Activated gamma-delta T cell treated with anti-CD3 and anti-CD28 coated beads, Interleukin-2, amount 50 U/mL, for 16 hours (primary cell): ENCODE results near the gene VSX1.
A peak's percentile ranks its signal among the peaks of the same experiment; 100 is the strongest.

ENCODE experiments used
- DNase-seq: peaks from one replicate; pipeline ENCODE4 v3.0.0-alpha.2; 2020; ENCODE audit warnings: low read depth

The VSX1 gene

DNA sequence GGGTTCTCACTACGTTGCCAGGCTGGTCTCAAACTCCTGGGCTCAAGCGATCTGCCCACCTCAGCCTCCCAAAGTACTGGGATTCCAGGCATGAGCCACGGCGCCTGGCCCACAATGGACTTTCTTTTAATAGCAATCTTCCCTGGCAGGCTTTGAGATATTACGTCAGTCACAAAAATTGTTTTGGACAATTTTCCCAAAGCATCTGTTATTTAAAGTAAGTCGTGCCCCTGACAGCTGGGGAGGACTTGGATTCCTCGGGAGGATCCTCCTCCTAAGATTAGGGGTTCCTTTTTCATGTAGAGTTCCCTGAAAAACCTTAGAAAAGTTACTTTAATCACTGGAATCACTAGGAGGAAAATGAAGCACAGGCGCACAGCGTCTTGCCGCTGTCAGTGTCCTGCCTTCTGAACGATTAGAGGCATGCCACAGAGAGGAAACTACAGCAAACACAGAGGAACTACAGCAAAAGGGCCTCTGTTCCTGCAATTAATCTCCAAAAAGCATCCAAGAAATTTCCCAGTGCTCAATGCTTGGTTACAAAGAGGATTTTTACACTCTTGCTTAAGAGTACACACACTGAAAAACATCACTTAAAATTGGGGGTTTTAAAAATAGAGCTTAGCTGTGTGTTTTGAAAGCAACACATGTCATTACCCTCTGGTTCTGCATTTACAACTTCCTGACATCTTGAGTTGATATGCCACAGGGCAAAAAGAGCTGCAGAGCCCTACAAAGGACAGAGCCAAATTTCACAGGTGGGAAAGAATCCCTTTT, 28.5 kb downstream of the VSX1 start:
- no peak for DNase-seq

DNA sequence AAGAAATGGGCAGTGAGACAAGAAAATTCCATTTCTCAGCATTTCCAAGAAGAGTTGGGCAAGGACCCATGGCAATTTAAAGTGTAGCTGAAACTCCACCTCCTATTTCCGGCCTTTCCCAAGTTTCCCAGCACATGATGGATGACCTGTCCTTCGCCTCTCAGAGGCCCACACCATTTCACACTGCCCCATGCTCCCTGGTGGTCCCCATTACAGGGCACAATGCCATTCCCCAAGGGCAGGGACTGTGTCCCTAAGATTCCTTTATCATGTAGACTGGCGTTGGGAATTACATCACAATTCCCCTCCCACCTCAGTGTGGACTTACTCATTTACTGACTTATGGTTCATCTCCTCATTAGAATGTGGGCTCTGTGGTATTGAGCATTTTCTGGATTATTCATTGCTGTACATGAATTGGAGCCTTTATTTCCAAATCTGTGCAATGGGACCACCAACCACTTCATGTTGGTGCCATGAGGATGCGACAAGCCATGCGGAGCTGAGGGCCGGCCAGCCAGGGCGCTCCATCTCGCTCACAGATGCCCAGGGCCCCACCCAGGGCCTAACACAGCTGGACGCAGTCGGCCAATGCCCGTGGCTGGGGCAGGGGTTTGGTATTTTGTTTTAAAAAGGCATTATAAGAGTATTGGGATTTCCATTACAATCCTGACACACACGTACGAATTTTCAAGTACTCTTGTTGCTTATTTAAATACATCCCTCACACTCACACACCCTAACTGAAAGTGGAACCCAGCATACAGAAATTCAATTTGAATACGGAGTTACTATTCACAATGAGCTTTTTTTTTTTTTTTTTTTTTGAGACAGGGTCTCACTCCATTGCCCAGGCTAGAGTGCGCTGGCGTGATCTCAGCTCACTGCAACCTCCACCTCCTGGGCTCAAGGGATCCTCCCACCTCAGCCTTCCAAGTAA, 29.4 kb downstream of the VSX1 start:
- DNase-seq: no peak

DNA sequence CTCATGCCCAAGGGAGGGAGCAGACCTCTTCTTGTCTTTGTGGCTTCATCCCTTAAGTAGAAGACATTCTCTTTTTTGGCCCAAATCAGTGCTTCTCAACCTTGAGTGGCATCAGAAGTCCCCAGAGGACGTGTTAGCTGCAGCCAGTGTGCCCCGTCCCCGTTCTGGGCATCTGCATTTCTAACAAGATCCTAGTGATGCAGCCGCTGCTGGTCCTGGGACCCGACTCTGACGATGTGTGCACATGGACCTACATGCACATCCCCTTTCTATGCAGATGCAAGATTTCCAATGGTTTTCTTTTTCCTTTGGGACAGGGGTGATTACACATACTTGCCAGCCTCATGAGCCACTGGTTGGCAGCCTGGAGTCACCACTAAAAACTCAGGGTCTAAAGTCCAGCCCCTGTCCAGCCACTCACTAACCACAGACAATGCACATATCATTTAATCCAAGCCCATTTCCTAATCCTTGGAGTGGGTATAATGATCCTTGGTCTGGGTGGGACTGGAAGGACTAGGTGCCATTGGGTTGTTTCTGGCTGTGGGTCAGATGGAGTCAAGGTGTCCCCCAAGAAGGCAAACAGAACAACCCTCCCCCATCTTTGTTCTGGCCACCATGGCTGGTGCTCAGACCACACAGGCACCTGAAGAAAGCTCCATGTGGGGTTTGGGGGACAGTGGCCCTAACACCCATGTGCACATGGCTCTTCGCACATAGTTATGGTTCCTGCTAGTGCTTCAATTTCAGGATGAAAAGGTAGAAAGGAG, 30.4 kb downstream of the VSX1 start:
- no peak for DNase-seq

GRCh38 chr20:25050501-25051350, 31.2 kb downstream of the VSX1 start:
- no peak for DNase-seq

GRCh38 chr20:25050082-25050481, 31.9 kb downstream of the VSX1 start:
- no peak for DNase-seq

DNA sequence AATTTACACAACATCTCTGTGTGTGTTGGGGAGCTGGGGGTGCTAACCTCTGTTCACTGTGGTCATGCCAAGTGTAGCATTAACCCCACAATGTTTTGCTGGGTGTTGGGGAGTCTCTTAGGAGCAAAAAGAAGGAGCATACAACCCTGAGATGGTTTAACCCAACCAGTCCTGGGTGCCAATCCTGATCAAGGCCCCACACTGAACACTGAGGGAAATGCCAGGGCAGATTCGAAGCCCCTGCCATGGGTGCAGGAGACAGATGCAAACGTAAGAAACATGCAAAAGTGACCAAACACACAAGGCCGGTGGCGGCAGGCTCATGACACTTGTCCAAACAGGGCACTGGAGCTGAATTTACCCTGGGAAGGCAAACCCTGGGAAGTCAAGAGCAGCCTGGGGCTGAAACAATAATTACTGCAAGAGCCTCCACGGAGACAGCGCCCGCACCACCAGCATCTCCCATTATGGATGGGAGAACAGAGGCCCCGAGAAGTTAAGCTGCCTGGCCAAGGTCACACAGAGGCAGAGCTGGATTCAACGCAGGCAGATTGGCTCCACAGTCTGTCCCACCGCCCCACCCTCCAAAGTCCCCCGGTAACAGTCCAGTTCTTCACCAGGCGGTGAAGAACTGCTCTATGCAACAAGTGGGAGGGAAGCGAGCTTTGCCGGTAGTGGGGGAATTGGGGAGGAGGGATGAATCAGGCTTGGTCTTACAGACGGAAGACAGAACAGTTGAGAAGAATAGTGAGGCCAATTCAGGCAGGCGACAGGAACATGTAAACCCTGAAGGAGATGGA, 32.5 kb downstream of the VSX1 start:
- no peak for DNase-seq

DNA sequence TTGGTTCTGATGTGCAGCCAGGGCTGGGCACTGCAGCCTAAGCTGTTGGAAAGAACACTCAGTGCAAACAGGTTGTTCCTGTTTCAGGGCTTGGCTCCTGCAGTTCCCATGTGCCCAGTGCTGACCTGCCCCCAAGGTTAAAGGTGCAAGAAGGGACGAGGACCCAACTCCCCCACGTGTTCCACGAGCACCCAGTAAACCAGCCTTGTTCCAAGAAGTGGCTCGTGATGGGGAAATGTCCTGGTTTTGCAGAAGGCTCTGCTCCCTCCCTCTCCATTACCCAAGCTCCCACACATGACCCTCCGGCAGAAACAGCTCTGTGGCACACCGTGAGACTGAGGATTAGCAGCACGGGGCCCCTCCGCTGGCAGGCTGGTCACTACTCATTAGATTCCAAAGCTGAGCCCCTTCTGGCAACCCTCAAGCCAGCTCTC, 33.4 kb downstream of the VSX1 start:
- no peak for DNase-seq

DNA sequence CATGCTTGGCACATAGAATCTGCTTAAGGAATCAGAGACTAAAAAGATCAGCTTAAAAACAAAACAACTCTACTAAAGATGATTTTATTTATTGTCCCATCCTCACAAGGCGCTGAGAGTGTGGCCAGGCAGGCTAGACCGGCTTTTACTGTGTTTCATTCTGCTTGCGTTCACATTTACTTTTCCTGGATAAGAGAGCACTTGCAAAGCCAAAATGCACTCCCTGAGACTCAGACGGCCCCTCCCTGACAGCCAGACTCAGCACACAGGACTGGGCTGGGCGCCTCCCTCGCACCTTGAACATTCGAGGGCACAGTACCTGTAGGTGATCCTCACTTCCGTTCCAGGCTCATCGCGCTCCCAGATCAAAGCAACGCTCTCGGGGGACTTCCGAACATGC, 34.2 kb downstream of the VSX1 start:
- DNase-seq: no peak

- no peak for DNase-seq
Measured at GRCh38 chr20:25046736-25047666, 34.9 kb downstream of the VSX1 start.

DNA sequence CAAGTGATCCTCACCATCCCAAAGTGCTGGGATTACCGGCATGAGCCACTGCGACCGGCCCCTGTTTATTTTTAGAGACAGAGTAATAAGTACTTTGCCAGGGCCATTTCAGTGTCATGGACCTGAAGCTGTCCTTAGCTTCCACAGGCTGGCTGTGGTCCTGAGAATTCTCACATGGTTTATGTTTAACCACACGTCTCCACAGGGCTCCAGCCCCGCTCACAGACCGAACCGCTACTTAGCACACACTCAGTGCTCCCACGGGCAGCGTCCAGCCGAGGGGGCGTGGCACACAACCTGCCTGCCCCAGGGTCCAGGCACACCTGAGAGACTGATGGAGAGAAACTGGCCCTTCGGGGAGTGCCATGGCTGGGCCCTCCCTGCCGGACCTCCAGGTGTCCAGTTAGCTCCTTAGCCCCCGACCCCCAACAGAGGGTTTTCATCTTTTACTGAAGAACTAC, 35.7 kb downstream of the VSX1 start:
- no peak for DNase-seq

- no peak for DNase-seq
Measured at GRCh38 chr20:25045343-25045712, 36.6 kb downstream of the VSX1 start.

- DNase-seq: no peak
Measured at GRCh38 chr20:25044660-25045342, 37.1 kb downstream of the VSX1 start.

DNA sequence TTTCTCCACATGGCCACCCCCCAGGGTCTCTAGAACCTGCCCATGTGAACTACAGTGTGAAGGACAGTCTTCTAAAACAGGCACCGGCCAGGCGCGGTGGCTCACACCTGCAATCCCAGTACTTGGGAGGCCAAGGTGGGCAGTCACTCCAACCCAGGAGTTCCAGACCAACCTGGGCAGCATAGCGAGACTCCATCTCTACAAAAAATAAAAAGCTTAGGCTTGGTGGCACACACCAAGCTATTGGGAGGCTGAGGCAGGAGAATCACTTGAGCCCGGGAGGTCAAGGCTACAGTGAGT, 37.7 kb downstream of the VSX1 start:
- no peak for DNase-seq

DNA sequence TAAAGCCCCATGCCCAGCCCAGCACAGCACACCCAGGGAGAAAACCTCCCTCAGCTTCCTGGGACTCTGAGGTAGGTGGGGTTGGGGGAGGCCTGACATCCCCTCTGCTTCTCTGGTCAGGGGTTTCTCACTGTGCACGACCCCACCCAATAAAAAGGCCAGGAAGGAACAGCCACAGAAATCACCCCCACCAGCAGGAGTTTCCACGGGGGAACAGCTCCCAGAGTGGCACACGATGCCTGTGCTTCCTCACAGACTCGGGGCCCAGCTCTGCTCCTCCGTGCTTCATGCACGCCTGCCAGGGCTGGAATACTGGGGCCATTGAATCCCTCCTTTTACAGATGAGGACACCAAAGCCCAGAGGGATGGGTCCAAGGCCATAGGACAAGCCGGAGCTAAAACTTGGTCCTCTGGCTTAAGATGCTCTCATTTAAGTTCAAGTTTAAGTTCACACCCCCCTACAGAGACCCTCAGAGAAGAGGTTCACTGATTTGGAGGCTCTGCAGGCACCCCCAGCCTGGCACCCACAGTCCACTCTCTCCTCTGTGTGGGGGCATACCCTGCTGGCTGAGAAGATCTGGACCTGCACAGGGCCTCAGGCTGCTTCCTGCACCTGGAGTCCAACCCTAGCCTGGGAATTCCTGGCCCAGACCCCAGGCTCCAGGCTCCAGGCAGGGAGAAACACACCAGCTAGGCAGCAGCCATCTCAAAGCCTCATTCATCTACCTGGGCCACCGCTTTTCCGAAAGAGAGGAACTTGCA, 38.3 kb downstream of the VSX1 start:
- no peak for DNase-seq

DNA sequence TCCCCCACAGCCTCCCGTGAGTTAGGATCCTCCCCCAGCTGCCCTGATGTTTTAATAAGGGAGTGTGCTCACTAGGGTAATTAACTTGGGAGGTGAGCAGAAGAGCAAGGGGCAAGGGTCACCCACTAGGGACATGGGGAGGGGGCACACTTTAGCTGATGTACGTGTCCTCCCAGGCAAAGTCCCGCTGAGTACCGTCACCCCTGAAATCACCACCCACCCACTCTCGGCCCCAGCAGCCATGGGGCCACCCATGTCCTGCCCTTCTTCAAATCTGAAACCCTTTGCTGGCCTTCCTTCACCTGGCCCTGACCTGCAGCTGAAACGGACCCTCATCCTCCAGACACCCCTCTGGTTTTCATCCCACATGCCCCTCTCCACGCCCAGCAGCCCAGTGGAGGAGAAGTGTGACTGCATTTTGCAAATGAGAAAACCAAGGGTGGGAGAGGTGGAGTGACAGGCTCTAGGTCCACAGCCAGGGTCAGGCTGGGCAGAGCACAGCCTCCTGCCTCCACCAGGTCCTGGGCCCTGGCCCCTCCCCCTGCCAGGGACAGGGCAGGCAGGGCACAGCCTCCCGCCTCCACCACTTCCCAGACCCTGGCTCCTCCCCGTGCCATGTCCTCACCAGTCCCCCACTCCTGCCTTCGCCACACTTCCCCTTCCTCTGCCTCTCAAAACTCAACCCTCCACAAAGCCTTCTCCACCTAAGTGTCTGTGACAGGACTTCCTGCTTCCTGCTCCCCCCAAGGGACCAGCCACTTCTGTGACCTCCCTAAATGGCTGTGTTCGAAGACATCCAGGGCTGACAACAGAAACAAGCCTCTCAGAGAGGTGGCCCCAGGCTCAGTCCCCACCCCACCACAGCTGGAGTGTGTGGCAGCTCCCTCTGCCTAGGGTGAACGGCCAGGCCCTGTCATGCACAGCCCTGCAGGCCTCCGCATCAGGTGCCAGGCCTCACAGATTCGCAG, 39.1 kb downstream of the VSX1 start:
- DNase-seq: peak; percentile 19

DNA sequence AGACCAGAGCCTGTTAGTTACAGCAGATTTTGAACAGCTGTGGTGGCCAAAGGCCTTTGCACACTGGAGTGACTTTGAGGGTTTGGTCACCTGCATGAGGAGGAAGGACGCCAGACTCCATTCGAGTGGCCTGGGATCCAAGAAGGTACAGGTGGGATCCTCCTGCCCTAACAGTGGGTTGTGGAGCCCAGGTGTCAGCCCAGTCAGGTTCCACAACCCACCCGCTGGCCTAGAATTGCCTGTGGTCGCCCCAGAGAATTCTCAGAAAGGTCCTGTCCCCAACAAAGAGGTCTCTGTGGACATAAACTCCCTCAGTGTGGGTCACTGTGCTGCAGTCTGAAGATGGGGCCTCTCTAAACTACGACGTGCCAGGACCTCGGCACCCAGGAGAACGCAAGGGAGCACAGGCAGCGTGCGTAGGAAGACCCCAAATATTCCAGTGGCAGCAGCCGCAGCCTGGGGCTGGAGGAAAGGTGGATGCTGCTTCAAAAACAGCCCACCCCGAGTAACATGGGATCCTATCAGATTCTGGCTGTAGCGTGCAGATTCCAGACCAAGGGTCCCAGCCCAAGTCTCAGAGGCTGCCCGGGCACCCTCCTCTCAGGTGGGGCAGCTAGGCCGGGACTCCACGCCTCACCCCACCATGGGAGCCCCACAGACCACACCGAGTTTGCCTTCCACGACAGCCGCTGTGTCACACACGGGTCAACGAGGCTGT, 40.0 kb downstream of the VSX1 start:
- no peak for DNase-seq
